Middle frontal gyrus (tissue), 1 donor: Measurements from ENCODE around the gene OR52E2.

Source experiments
- DNase-seq: peaks from one replicate; pipeline ENCODE4 v3.0.0-alpha.2; 2015; ENCODE audit warnings: low spot score; ENCODE audit errors: extremely low spot score

The OR52E2 gene

DNA sequence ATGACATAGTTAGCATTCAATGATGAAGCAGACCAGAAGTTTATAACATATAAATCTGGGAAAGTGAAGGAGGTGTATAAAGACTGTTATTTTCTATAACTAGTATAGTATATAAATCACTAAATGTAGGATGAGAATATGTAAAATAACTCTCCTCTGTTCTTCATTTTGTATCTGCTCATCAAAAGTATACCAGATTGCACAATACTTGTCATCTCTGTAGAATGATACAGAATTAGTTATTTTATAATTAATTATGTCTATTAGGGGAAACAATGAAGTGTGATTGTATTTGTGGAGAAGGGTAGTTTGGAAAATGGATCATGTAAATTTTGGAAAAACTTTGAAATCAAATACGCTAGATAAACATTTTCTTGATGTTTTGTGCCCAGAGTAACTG is 46.4 kb downstream of the OR52E2 start:
- no peak for DNase-seq

DNA sequence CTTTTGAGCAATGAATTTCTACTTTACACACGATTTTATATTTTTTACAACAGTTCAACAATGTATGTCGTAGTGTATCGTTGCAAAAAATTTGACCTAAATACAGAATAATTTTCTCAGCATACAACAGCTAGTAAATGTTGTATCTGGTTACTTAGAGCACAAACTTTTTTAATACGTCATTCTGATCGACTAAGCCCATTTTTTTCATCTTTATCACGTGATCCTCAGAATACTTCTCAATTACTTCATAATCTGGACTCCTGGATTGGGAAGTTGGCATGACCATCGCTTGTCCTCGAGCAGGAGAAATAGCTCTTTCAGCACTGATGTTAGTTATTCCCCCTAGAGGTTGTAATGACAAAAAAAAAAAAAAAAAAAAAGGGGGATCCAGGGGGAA is 48.2 kb downstream of the OR52E2 start:
- DNase-seq = no peak
